ENCODE results near the gene MRFAP1L1. TPM values are rescaled to one million over a fixed set of nuclear protein-coding genes. Genes with fewer than 3 reads are reported as not detected.

MRFAP1L1 gene
- total and polyA plus RNA-seq, 7 experiments from 2014 or later: 24.8 to 160 (median 116) TPM

DNA sequence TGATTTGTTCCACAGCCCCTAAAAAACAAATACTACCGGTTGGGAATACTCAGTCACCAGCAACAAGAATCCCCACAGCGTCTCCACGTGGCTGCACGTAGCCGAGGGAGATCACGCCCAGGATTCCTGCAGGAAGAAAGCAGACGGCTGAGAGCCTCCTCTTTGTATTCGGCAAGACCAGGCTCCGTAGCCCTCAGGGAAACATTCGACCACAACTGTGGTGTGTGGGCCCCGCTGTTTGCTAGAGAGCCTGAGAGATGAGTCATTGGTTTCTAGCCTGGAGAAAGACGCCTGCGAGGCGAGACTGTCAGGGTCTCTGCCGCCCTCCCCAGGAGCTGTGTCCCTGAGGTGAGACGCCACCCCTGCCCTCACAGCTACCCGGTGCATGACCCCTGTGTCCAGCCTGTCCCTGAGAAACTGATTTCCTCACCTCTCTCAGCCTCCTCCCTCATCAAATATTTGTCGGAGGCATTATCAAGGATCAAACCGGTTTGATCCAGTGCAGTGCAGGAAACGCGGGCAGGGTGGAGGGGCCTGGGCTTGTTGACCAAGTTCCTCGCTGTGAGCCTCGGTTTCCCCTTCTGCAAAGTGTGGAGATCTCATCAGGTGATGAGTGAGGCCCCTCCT, 20.7 kb downstream of the MRFAP1L1 start:
- no peaks in the 10 kb centered on the region for H3K9me3 ChIP-seq (ENCODE audit: control insufficient read depth in 2 of 3, low read length in 3 of 3)
- H3K27ac Mint-ChIP-seq: peak overlapping the region; percentile 93 to 99 (median 96)
- peaks cover 38 to 82% (median 64%) of the 10 kb centered on the region in 7 donors for H3K4me1 Mint-ChIP-seq
- peaks cover 0 to 2% (median 0%) of the 10 kb centered on the region in 11 donors for H3K9me3 Mint-ChIP-seq
- H3K27ac ChIP-seq (ENCODE audit: low read depth, low read length): peak overlapping the region; percentile 61
- no peaks in the 10 kb centered on the region for H3K27me3 Mint-ChIP-seq
- no peaks in the 10 kb centered on the region for H3K27me3 ChIP-seq (ENCODE audit: control insufficient read depth in 2 of 2, insufficient read depth in 2 of 2, low read length in 2 of 2)
- H3K36me3 Mint-ChIP-seq: peaks cover 0 to 26% (median 0%) of the 10 kb centered on the region in 5 donors
- H3K4me1 ChIP-seq (ENCODE audit: control insufficient read depth in 2 of 2, insufficient read depth in 2 of 2, low read length in 2 of 2): peaks cover 53 to 66% of the 10 kb centered on the region in 2 donors
- peak in 3 of 9 donors; percentile 18 to 79 (median 62) for DNase-seq
- intact Hi-C loops (cut with micrococcal nuclease): loop anchor here (1.0 kb wide), 5 partner anchors 7 to 49 kb away; partner anchors contain the start of genes BLOC1S4 (in 1 of the 2), MRFAP1 (in 1 of the 2) and MRFAP1L1 (in 1 of the 2)
- ChIA-PET CTCF (interaction anchor here (0.6 to 5.5 kb wide), 4 partner anchors 12 to 49 kb away, joined by 4 to 61 read pairs (median 17); partner anchors contain the start of gene MRFAP1), POLR2A (interaction anchor here (0.5 to 19.4 kb wide), 9 partner anchors 7 to 253 kb away, joined by 3 to 552 read pairs (median 12); partner anchors contain the start of genes BLOC1S4, MRFAP1 and MRFAP1L1)
- H3K36me3 ChIP-seq (ENCODE audit: control insufficient read depth in 2 of 3, insufficient read depth in 3 of 3, low read length in 3 of 3): no peaks in the 10 kb centered on the region
- peak overlapping the region; percentile 43 for H3K4me3 ChIP-seq (ENCODE audit: low read length)
- ATAC-seq: peak; percentile 79
- peak overlapping the region in 9 of 10 donors; percentile 16 to 92 (median 66) for H3K4me3 Mint-ChIP-seq

GRCh38 chr4:6687947-6688878, 21.5 kb downstream of the MRFAP1L1 start:
- Mint-ChIP-seq H3K9me3 (peaks cover 0 to 2% (median 0%) of the 10 kb centered on the region in 11 donors), H3K27me3 (no peaks in the 10 kb centered on the region), H3K4me1 (peaks cover 35 to 74% (median 57%) of the 10 kb centered on the region in 7 donors), H3K27ac (peak overlapping the region; percentile 67 to 99 (median 96)), H3K36me3 (peaks cover 0 to 26% (median 0%) of the 10 kb centered on the region in 5 donors), H3K4me3 (peak overlapping the region in 7 of 10 donors; percentile 52 to 92 (median 75))
- Histone ChIP-seq H3K36me3 (ENCODE audit: control insufficient read depth in 2 of 3, insufficient read depth in 3 of 3, low read length in 3 of 3) (no peaks in the 10 kb centered on the region), H3K4me3 (ENCODE audit: low read length) (peak overlapping the region; percentile 43), H3K27me3 (ENCODE audit: control insufficient read depth in 2 of 2, insufficient read depth in 2 of 2, low read length in 2 of 2) (no peaks in the 10 kb centered on the region), H3K27ac (ENCODE audit: low read depth, low read length) (peak overlapping the region; percentile 61), H3K4me1 (ENCODE audit: control insufficient read depth in 2 of 2, insufficient read depth in 2 of 2, low read length in 2 of 2) (peaks cover 46 to 58% of the 10 kb centered on the region in 2 donors), H3K9me3 (ENCODE audit: control insufficient read depth in 2 of 3, low read length in 3 of 3) (no peaks in the 10 kb centered on the region)
- POLR2A ChIA-PET: interaction anchor here (0.5 to 19.4 kb wide), 9 partner anchors 8 to 47 kb away, joined by 3 to 552 read pairs (median 9); partner anchors contain the start of genes BLOC1S4, MRFAP1 and MRFAP1L1
- DNase-seq (no peak), ATAC-seq (no peak)
- intact Hi-C loops (cut with micrococcal nuclease): loop anchor here in 1 of 2 donors (1.0 kb wide), 1 partner anchor 8 kb away; no protein-coding TSS in a partner anchor
- CTCF ChIA-PET: interaction anchor here (1.3 to 5.5 kb wide), 4 partner anchors 11 to 48 kb away, joined by 3 to 61 read pairs (median 17); partner anchors contain the start of gene MRFAP1

- no peaks in the 10 kb centered on the region for H3K36me3 ChIP-seq (ENCODE audit: control insufficient read depth in 2 of 3, insufficient read depth in 3 of 3, low read length in 3 of 3)
- peaks cover 29 to 43% of the 10 kb centered on the region in 2 donors for H3K4me1 ChIP-seq (ENCODE audit: control insufficient read depth in 2 of 2, insufficient read depth in 2 of 2, low read length in 2 of 2)
- ChIA-PET CTCF (interaction anchor here (0.8 to 5.5 kb wide), 5 partner anchors 11 to 187 kb away, joined by 3 to 61 read pairs (median 3); a partner anchor contains a TSS), POLR2A (interaction anchor here (0.6 to 19.4 kb wide), 9 partner anchors 10 to 223 kb away, joined by 3 to 552 read pairs (median 15); partner anchors contain the start of genes BLOC1S4, MRFAP1, MRFAP1L1 and TBC1D14)
- no peaks in the 10 kb centered on the region for H3K9me3 ChIP-seq (ENCODE audit: control insufficient read depth in 2 of 3, low read length in 3 of 3)
- H3K27me3 ChIP-seq (ENCODE audit: control insufficient read depth in 2 of 2, insufficient read depth in 2 of 2, low read length in 2 of 2): no peaks in the 10 kb centered on the region
- peaks cover 0 to 2% (median 0%) of the 10 kb centered on the region in 11 donors for H3K9me3 Mint-ChIP-seq
- H3K4me3 ChIP-seq (ENCODE audit: low read length): no peak overlapping the region
- H3K27ac Mint-ChIP-seq: peak overlapping the region in 8 of 9 donors; percentile 36 to 97 (median 72)
- intact Hi-C loops (cut with micrococcal nuclease): no loop called here
- peaks cover 0 to 32% (median 0%) of the 10 kb centered on the region in 5 donors for H3K36me3 Mint-ChIP-seq
- peak overlapping the region in 1 of 10 donors; percentile 25 for H3K4me3 Mint-ChIP-seq
- no peak for DNase-seq
- no peaks in the 10 kb centered on the region for H3K27me3 Mint-ChIP-seq
- peaks cover 24 to 69% (median 43%) of the 10 kb centered on the region in 7 donors for H3K4me1 Mint-ChIP-seq
- no peak overlapping the region for H3K27ac ChIP-seq (ENCODE audit: low read depth, low read length)
- no peak for ATAC-seq
Measured at GRCh38 chr4:6686104-6686787, 23.4 kb downstream of the MRFAP1L1 start.

GRCh38 chr4:6684656-6685055, 25.0 kb downstream of the MRFAP1L1 start:
- H3K4me1 Mint-ChIP-seq: peaks cover 14 to 60% (median 36%) of the 10 kb centered on the region in 7 donors
- DNase-seq: no peak
- peaks cover 0 to 11% (median 4%) of the 10 kb centered on the region in 11 donors for H3K9me3 Mint-ChIP-seq
- Histone ChIP-seq H3K27ac (ENCODE audit: low read depth, low read length) (no peak overlapping the region), H3K9me3 (ENCODE audit: control insufficient read depth in 2 of 3, low read length in 3 of 3) (peaks cover 0 to 6% (median 0%) of the 10 kb centered on the region in 3 experiments), H3K4me3 (ENCODE audit: low read length) (no peak overlapping the region), H3K27me3 (ENCODE audit: control insufficient read depth in 2 of 2, insufficient read depth in 2 of 2, low read length in 2 of 2) (no peaks in the 10 kb centered on the region), H3K4me1 (ENCODE audit: control insufficient read depth in 2 of 2, insufficient read depth in 2 of 2, low read length in 2 of 2) (peaks cover 13 to 28% of the 10 kb centered on the region in 2 donors), H3K36me3 (ENCODE audit: control insufficient read depth in 2 of 3, insufficient read depth in 3 of 3, low read length in 3 of 3) (no peaks in the 10 kb centered on the region)
- ChIA-PET POLR2A (interaction anchor here (1.5 to 3.3 kb wide), 6 partner anchors 9 to 43 kb away, joined by 3 to 21 read pairs (median 12); partner anchors contain the start of gene MRFAP1L1), CTCF (interaction anchor here (1.2 to 1.5 kb wide), 2 partner anchors 10 to 17 kb away, joined by 3 read pairs; no protein-coding TSS in a partner anchor)
- intact Hi-C loops (cut with micrococcal nuclease): no loop called here
- ATAC-seq: no peak
- H3K27me3 Mint-ChIP-seq: no peaks in the 10 kb centered on the region
- peak overlapping the region in 2 of 9 donors; percentile 53 to 97 for H3K27ac Mint-ChIP-seq
- no peak overlapping the region for H3K4me3 Mint-ChIP-seq
- H3K36me3 Mint-ChIP-seq: peaks cover 6 to 40% (median 14%) of the 10 kb centered on the region in 5 donors

- POLR2A ChIA-PET: interaction anchor here (0.7 to 3.3 kb wide), 6 partner anchors 8 to 96 kb away, joined by 3 to 21 read pairs (median 4); partner anchors contain the start of gene MRFAP1L1
- ATAC-seq: no peak
Measured at GRCh38 chr4:6682862-6683590, 26.6 kb downstream of the MRFAP1L1 start.

More at GRCh38 chr4:6682862-6683590, 26.6 kb downstream of the MRFAP1L1 start:
- peaks cover 0 to 17% of the 10 kb centered on the region in 2 donors for H3K4me1 ChIP-seq (ENCODE audit: control insufficient read depth in 2 of 2, insufficient read depth in 2 of 2, low read length in 2 of 2)
- H3K4me3 ChIP-seq (ENCODE audit: low read length): no peak overlapping the region
- H3K36me3 ChIP-seq (ENCODE audit: control insufficient read depth in 2 of 3, insufficient read depth in 3 of 3, low read length in 3 of 3): peaks cover 0 to 6% (median 0%) of the 10 kb centered on the region in 3 experiments
- H3K27ac Mint-ChIP-seq: peak overlapping the region in 2 of 9 donors; percentile 18 to 36
- intact Hi-C loops (cut with micrococcal nuclease): no loop called here
- no peaks in the 10 kb centered on the region for H3K27me3 ChIP-seq (ENCODE audit: control insufficient read depth in 2 of 2, insufficient read depth in 2 of 2, low read length in 2 of 2)
- H3K36me3 Mint-ChIP-seq: peaks cover 6 to 46% (median 26%) of the 10 kb centered on the region in 5 donors
- CTCF ChIA-PET: no interaction called here
- no peaks in the 10 kb centered on the region for H3K27me3 Mint-ChIP-seq
- peaks cover 4 to 52% (median 31%) of the 10 kb centered on the region in 7 donors for H3K4me1 Mint-ChIP-seq
- DNase-seq: no peak
- no peak overlapping the region for H3K4me3 Mint-ChIP-seq
- no peak overlapping the region for H3K27ac ChIP-seq (ENCODE audit: low read depth, low read length)
- H3K9me3 ChIP-seq (ENCODE audit: control insufficient read depth in 2 of 3, low read length in 3 of 3): peaks cover 0 to 6% (median 0%) of the 10 kb centered on the region in 3 experiments
- H3K9me3 Mint-ChIP-seq: peaks cover 0 to 14% (median 4%) of the 10 kb centered on the region in 11 donors
